Tibial nerve (tissue), 4 donors: ENCODE measurements around the gene NUP214. TPM values are rescaled to one million over a fixed set of nuclear protein-coding genes. Genes with fewer than 3 reads are reported as not detected.

Experiments used
- DNase-seq, 2 donors: peaks; one replicate each; pipeline ENCODE4 v3.0.0-alpha.2; 2019; ENCODE audit warnings: low spot score in 2 of 2
- H3K27ac ChIP-seq, 4 donors: fragments of 200-600 bp; sonication (generic) in 3 of 4; one replicate each; pipeline ENCODE4 v1.5.1; 2017 to 2019; ENCODE audit warnings: mild to moderate bottlenecking in 1 of 4
- H3K27me3 ChIP-seq, 2 donors: fragments of 200-600 bp; sonication (generic) in 1 of 2; one replicate each; pipeline versions ENCODE4 v1.5.1 to v1.6.0; 2017 to 2019
- H3K36me3 ChIP-seq, 3 donors: fragments of 200-600 bp; sonication (generic); one replicate each; pipeline ENCODE4 v1.5.1; 2018 to 2019
- H3K4me1 ChIP-seq, 4 donors: fragments of 200-600 bp; sonication (generic) in 3 of 4; one replicate each; pipeline ENCODE4 v1.5.1; 2017 to 2019
- H3K4me3 ChIP-seq, 4 donors: fragments of 200-600 bp; sonication (generic) in 3 of 4; one replicate each; pipeline ENCODE4 v1.5.1; 2017 to 2019; ENCODE audit warnings: mild to moderate bottlenecking in 1 of 4, moderate library complexity in 1 of 4
- H3K9me3 ChIP-seq, 4 donors: fragments of 200-600 bp; sonication (generic) in 3 of 4; one replicate each; pipeline ENCODE4 v1.5.1; 2017 to 2019
- CTCF ChIP-seq, 5 experiments: fragments of 200-600 bp in 3 of 5; fragments of 450-650 bp in 2 of 5; sonication (generic) in 3 of 5; IDR thresholded peaks; one replicate each; pipeline ENCODE4 v1.5.1; 2016 to 2019; ENCODE audit warnings: antibody characterized with exemption in 5 of 5, mild to moderate bottlenecking in 3 of 5, moderate library complexity in 2 of 5
- EP300 ChIP-seq, 2 donors: sonication (generic); formaldehyde crosslinking; IDR thresholded peaks; one replicate each; pipeline ENCODE4 v1.6.1; 2017; ENCODE audit warnings: antibody characterized with exemption in 2 of 2, mild to moderate bottlenecking in 1 of 2
- POLR2A ChIP-seq, 2 donors: fragments of 450-650 bp; IDR thresholded peaks; one replicate each; pipeline ENCODE4 v1.6.1; 2017; ENCODE audit warnings: antibody characterized with exemption in 2 of 2, mild to moderate bottlenecking in 2 of 2, moderate library complexity in 2 of 2
- WGBS, 2 donors: methylation state at CpG; one replicate each; pipeline ENCODE4 v1.1.5; 2018; 5-methylcytosine and 5-hydroxymethylcytosine counted together
- total RNA-seq, 4 donors: library from RNA; depleted of rRNA; stranded (reverse); fragments of >200 nt; gene quantifications; one replicate each; pipeline ENCODE4 v1.1.0, GENCODE V29; 2016

NUP214 gene
- total RNA-seq, 4 donors from 2014 or later, result 39.8 to 94.2 (median 70.2) TPM

GRCh38 chr9:131160416-131161112 lies 35.2 kb downstream of the NUP214 start:
- WGBS, 2 donors, result 100% methylated on average over 1 of the region's 1 CpG
- no peak for TF ChIP-seq CTCF (IDR thresholded peaks at IDR 0.05)
- no peak for TF ChIP-seq EP300 (IDR thresholded peaks at IDR 0.05)
- TF ChIP-seq POLR2A (IDR thresholded peaks at IDR 0.05), result no peak

GRCh38 chr9:131161585-131161984 lies 36.2 kb downstream of the NUP214 start:
- no peak for DNase-seq
- TF ChIP-seq POLR2A (IDR thresholded peaks at IDR 0.05) (no peak), EP300 (IDR thresholded peaks at IDR 0.05) (no peak), CTCF (IDR thresholded peaks at IDR 0.05) (no peak)
- no peaks in the 10 kb centered on the region for H3K4me1 ChIP-seq
- no peaks in the 10 kb centered on the region for H3K9me3 ChIP-seq
- WGBS, 2 donors, result 88% methylated on average over 6 of the region's 6 CpGs
- no peak overlapping the region for H3K4me3 ChIP-seq
- peaks cover 0 to 97% (median 13%) of the 10 kb centered on the region in 3 donors for H3K36me3 ChIP-seq
- H3K27ac ChIP-seq, result no peak overlapping the region
- no peaks in the 10 kb centered on the region for H3K27me3 ChIP-seq

More at GRCh38 chr9:131160416-131161112, 35.2 kb downstream of the NUP214 start:
- Histone ChIP-seq H3K36me3 (peaks cover 0 to 97% (median 13%) of the 10 kb centered on the region in 3 donors), H3K4me3 (no peak overlapping the region), H3K9me3 (no peaks in the 10 kb centered on the region), H3K4me1 (no peaks in the 10 kb centered on the region), H3K27ac (no peak overlapping the region), H3K27me3 (no peaks in the 10 kb centered on the region)
- DNase-seq, result no peak

GRCh38 chr9:131162886-131163285 lies 37.5 kb downstream of the NUP214 start:
- H3K27ac ChIP-seq, result no peak overlapping the region
- H3K4me1 ChIP-seq, result no peaks in the 10 kb centered on the region
- WGBS, 2 donors, result 96 to 97% methylated on average over 4 of the region's 4 CpGs
- no peak overlapping the region for H3K4me3 ChIP-seq
- no peaks in the 10 kb centered on the region for H3K27me3 ChIP-seq
- TF ChIP-seq EP300 (IDR thresholded peaks at IDR 0.05) (no peak), CTCF (IDR thresholded peaks at IDR 0.05) (no peak), POLR2A (IDR thresholded peaks at IDR 0.05) (no peak)
- DNase-seq, result no peak
- H3K36me3 ChIP-seq, result peaks cover 0 to 97% (median 13%) of the 10 kb centered on the region in 3 donors
- H3K9me3 ChIP-seq, result no peaks in the 10 kb centered on the region

GRCh38 chr9:131165523-131165922 lies 40.1 kb downstream of the NUP214 start:
- DNase-seq, result no peak
- H3K27me3 ChIP-seq, result no peaks in the 10 kb centered on the region
- no peaks in the 10 kb centered on the region for H3K4me1 ChIP-seq
- H3K36me3 ChIP-seq, result peaks cover 0 to 88% (median 13%) of the 10 kb centered on the region in 3 donors
- H3K9me3 ChIP-seq, result no peaks in the 10 kb centered on the region
- no peak overlapping the region for H3K27ac ChIP-seq
- H3K4me3 ChIP-seq, result no peak overlapping the region
- no peak for TF ChIP-seq EP300 (IDR thresholded peaks at IDR 0.05)
- no peak for TF ChIP-seq POLR2A (IDR thresholded peaks at IDR 0.05)
- TF ChIP-seq CTCF (IDR thresholded peaks at IDR 0.05), result no peak

- TF ChIP-seq CTCF (IDR thresholded peaks at IDR 0.05) (no peak), EP300 (IDR thresholded peaks at IDR 0.05) (no peak), POLR2A (IDR thresholded peaks at IDR 0.05) (no peak)
- H3K4me3 ChIP-seq, result no peak overlapping the region
Observed at GRCh38 chr9:131167146-131167692, 41.8 kb downstream of the NUP214 start.

More at GRCh38 chr9:131167146-131167692, 41.8 kb downstream of the NUP214 start:
- Histone ChIP-seq H3K27ac (no peak overlapping the region), H3K36me3 (peaks cover 0 to 79% (median 13%) of the 10 kb centered on the region in 3 donors), H3K27me3 (no peaks in the 10 kb centered on the region), H3K9me3 (no peaks in the 10 kb centered on the region), H3K4me1 (no peaks in the 10 kb centered on the region)
- 43 to 45% methylated on average over 6 of the region's 6 CpGs for WGBS, 2 donors
- DNase-seq, result no peak
